PFSK-1 (cell line): ENCODE results near the gene ACVR1.

Experiments
- FOXP2 ChIP-seq: optimal IDR thresholded peaks from 2 replicates; pipeline ENCODE3; 2011; ENCODE audit warnings: borderline replicate concordance, control low read depth, inconsistent platforms; ENCODE audit not compliant: insufficient read depth; ENCODE audit errors: extremely low read length, extremely low read depth
- POLR2AphosphoS5 ChIP-seq: IDR thresholded peaks from 2 replicates; pipeline ENCODE4 v1.6.1; 2012; ENCODE audit warnings: low read depth, mild to moderate bottlenecking, control low read depth, low read length, moderate library complexity
- SIN3A ChIP-seq: IDR thresholded peaks from 2 replicates; pipeline ENCODE4 v1.6.1; 2012; ENCODE audit warnings: mild to moderate bottlenecking, low read length, moderate library complexity, borderline replicate concordance; ENCODE audit not compliant: insufficient read depth
- TAF1 ChIP-seq: IDR thresholded peaks from 2 replicates; pipeline ENCODE4 v1.6.1; 2012; ENCODE audit warnings: low read length, control low read depth, borderline replicate concordance; ENCODE audit not compliant: insufficient read depth
- TF ChIP-seq, protein P1 (sequence below), 2 experiments: IDR thresholded peaks; 2 replicates each; pipeline versions ENCODE4 v1.6.1 to v1.8.0; 2011 to 2012; ENCODE audit warnings: low read depth in 2 of 2, low read length in 2 of 2, control low read depth in 1 of 2, inconsistent platforms in 1 of 2, mild to moderate bottlenecking in 1 of 2, moderate library complexity in 1 of 2; ENCODE audit not compliant: insufficient read depth in 1 of 2

ACVR1 gene

GRCh38 chr2:157726946-157727345 lies 149.2 kb downstream of the ACVR1 start:
- TF ChIP-seq FOXP2, result no peak
- no peak for TF ChIP-seq SIN3A
- TF ChIP-seq TAF1, result no peak
- no peak for TF ChIP-seq POLR2AphosphoS5
- TF ChIP-seq, protein P1, sequence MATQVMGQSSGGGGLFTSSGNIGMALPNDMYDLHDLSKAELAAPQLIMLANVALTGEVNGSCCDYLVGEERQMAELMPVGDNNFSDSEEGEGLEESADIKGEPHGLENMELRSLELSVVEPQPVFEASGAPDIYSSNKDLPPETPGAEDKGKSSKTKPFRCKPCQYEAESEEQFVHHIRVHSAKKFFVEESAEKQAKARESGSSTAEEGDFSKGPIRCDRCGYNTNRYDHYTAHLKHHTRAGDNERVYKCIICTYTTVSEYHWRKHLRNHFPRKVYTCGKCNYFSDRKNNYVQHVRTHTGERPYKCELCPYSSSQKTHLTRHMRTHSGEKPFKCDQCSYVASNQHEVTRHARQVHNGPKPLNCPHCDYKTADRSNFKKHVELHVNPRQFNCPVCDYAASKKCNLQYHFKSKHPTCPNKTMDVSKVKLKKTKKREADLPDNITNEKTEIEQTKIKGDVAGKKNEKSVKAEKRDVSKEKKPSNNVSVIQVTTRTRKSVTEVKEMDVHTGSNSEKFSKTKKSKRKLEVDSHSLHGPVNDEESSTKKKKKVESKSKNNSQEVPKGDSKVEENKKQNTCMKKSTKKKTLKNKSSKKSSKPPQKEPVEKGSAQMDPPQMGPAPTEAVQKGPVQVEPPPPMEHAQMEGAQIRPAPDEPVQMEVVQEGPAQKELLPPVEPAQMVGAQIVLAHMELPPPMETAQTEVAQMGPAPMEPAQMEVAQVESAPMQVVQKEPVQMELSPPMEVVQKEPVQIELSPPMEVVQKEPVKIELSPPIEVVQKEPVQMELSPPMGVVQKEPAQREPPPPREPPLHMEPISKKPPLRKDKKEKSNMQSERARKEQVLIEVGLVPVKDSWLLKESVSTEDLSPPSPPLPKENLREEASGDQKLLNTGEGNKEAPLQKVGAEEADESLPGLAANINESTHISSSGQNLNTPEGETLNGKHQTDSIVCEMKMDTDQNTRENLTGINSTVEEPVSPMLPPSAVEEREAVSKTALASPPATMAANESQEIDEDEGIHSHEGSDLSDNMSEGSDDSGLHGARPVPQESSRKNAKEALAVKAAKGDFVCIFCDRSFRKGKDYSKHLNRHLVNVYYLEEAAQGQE (IDR thresholded peaks at IDR 0.05; ENCODE audit: insufficient read depth in 1 of 2, low read depth in 2 of 2, low read length in 2 of 2), result no peak

DNA sequence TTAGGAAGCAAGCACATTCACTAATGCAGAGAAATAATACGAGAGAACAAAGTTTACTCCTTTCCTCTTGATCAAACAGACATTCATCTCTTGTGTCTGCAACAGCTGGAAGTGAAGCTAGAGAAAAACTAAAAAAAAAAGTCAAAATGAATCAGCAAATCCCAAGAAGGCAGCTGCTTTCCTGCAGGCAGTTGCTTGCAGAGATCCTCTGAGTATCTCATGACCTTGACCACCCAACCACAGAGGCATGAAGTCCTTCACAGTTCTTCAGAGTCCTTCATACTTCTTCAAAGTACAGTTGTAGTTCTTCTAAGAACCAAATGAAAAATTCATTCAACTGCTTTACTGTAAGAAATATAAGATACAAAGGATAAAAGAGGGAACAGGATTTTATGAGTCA lies 150.3 kb downstream of the ACVR1 start:
- TF ChIP-seq TAF1 (no peak), POLR2AphosphoS5 (no peak), FOXP2 (no peak), SIN3A (no peak)
- TF ChIP-seq, protein P1 (IDR thresholded peaks at IDR 0.05; ENCODE audit: insufficient read depth in 1 of 2, low read depth in 2 of 2, low read length in 2 of 2), result no peak

DNA sequence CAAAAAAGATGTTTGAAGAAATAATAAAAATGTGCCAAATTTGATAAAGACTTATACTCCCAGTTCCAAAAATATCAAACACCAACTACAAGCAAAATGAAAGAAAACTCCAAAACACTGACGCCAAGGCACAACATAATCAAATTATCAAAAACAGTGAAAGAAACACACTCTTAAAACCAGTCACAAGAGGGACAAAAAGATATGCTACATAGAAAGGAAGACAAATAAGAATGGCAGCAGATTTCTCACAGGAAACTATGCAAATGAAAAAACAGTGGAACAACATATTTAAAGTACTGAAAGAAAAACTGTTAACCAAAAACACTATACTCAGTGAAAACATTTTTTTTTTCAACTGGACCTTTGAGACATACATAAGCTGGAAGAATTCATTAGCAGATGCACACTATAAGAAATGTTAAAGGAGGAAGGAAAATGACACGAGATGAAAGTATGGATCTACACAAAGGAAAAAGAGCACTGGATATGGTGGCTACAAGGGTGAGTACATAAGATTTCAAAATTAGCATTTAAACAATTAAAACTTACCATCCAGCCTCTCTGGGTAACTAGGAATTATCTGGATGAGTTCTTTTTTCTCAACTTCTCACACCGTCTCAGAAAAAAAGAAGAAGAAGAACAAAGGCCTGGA lies 153.4 kb downstream of the ACVR1 start:
- TF ChIP-seq, protein P1 (IDR thresholded peaks at IDR 0.05; ENCODE audit: insufficient read depth in 1 of 2, low read depth in 2 of 2, low read length in 2 of 2), result no peak
- no peak for TF ChIP-seq POLR2AphosphoS5
- no peak for TF ChIP-seq SIN3A

DNA sequence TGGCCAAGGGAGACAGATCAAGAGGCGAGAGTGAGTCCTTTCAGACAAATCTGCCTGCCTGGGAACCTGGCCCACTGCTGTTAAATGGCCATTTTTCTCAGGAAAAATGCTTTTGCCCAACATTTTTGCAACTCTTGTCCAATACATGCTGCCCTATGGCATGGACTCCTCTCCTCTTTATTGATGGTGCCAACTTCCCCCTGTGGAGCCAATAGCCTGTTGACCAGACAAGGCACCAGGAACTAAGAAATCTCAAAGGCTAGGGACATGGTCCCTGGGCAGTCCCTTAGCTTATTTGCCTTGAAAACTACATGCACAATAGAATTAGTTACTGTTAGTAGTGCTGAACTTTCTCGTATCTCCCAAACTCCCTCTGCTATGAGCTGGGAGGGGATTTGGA lies 155.6 kb downstream of the ACVR1 start:
- no peak for TF ChIP-seq POLR2AphosphoS5
- no peak for TF ChIP-seq TAF1
- TF ChIP-seq, protein P1 (IDR thresholded peaks at IDR 0.05; ENCODE audit: insufficient read depth in 1 of 2, low read depth in 2 of 2, low read length in 2 of 2), result no peak
- no peak for TF ChIP-seq FOXP2
- TF ChIP-seq SIN3A, result no peak

DNA sequence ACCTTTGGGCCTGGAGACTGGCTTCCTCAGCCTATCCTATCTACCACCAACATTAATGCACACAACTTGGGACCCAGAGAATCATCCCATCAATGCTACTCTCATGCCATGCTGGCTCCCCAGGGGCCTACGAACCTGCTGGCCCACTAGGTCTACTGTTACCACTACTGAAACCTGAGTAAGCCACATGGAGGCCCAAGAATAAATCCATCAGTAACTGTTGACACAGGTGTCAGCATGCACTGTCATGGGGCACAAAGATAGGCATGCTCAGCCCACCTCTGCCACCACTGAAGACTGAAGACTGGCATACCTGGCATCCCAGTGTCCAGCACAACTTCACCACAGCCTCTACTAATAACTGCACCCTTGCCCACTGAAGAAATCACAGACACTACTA lies 176.3 kb downstream of the ACVR1 start:
- TF ChIP-seq TAF1 (no peak), SIN3A (no peak), FOXP2 (no peak)
